Stimulated activated CD4-positive, alpha-beta T cell treated with anti-CD3 and anti-CD28 coated beads, Interleukin-12 subunit alpha, Interleukin-12 subunit beta, amount 100 ng/mL, for 24 hours (primary cell): ENCODE results near the gene PRAC2.
"Not testable (repeated sequence)": the region's sequence is repeated elsewhere in the genome, so short reads cannot be mapped to it uniquely, and the experiment has no call there.

ENCODE experiments used
- DNase-seq, 2 experiments: peaks; one replicate each; pipeline ENCODE4 v3.0.0-alpha.2; 2020; ENCODE audit warnings: low read depth in 2 of 2

PRAC2 gene

GRCh38 chr17:48722915-48723422 lies at the start of gene PRAC2:
TSS of gene PRAC2 (plus strand) at chr17:48723185. CDS start at chr17:48724411, 1,226 bp downstream.
- no peak for DNase-seq

- DNase-seq: no peak
These were observed 45.9 kb upstream of the PRAC2 start for GRCh38 chr17:48676963-48677558.

GRCh38 chr17:48678141-48678971 lies 44.6 kb upstream of the PRAC2 start:
- peak; percentile 47 to 62 for DNase-seq

- DNase-seq: no peak
These were observed 43.4 kb upstream of the PRAC2 start for GRCh38 chr17:48679385-48680096.

- DNase-seq: no peak
These were observed 41.4 kb upstream of the PRAC2 start for GRCh38 chr17:48681609-48682008.

- no peak for DNase-seq
These were observed 32.3 kb upstream of the PRAC2 start for GRCh38 chr17:48690655-48691054.

GRCh38 chr17:48692049-48692448 lies 30.9 kb upstream of the PRAC2 start:
- no peak for DNase-seq

- DNase-seq: no peak
These were observed 29.8 kb upstream of the PRAC2 start for GRCh38 chr17:48693178-48693577.

- DNase-seq: no peak
These were observed 21.0 kb upstream of the PRAC2 start for GRCh38 chr17:48701864-48702532.

- no peak for DNase-seq
These were observed 18.4 kb upstream of the PRAC2 start for GRCh38 chr17:48704361-48705248.

- no peak for DNase-seq
These were observed 11.9 kb upstream of the PRAC2 start for GRCh38 chr17:48711128-48711527.

- no peak for DNase-seq
These were observed 7.2 kb upstream of the PRAC2 start for GRCh38 chr17:48715496-48716399.

- DNase-seq: not testable (repeated sequence)
These were observed 6.4 kb upstream of the PRAC2 start for GRCh38 chr17:48716549-48716948.

- DNase-seq: no peak
These were observed 5.4 kb upstream of the PRAC2 start for GRCh38 chr17:48717367-48718226.

GRCh38 chr17:48718227-48718760 lies 4.7 kb upstream of the PRAC2 start:
- no peak for DNase-seq

GRCh38 chr17:48718761-48719641 lies 4.0 kb upstream of the PRAC2 start:
- DNase-seq: no peak

- DNase-seq: no peak
These were observed 3.2 kb upstream of the PRAC2 start for GRCh38 chr17:48719642-48720265.
